HEK293T (cell line): ENCODE data around the gene IP6K2.

ENCODE experiments used
- ARNT ChIP-seq: fragments of 450-650 bp; IDR thresholded peaks from 2 replicates; pipeline ENCODE4 v1.6.1; 2017; ENCODE audit warnings: mild to moderate bottlenecking
- BHLHE40 ChIP-seq: fragments of 450-650 bp; IDR thresholded peaks from 2 replicates; pipeline ENCODE4 v1.6.1; 2016; ENCODE audit warnings: mild to moderate bottlenecking, moderate library complexity, borderline replicate concordance
- ELF4 ChIP-seq: fragments of 450-650 bp; IDR thresholded peaks from 2 replicates; pipeline ENCODE4 v1.6.1; 2017; ENCODE audit warnings: antibody characterized with exemption
- FOXA1 ChIP-seq: fragments of 450-650 bp; IDR thresholded peaks from 2 replicates; pipeline ENCODE4 v1.6.1; 2016; ENCODE audit warnings: mild to moderate bottlenecking
- FOXM1 ChIP-seq: fragments of 450-650 bp; IDR thresholded peaks from 2 replicates; pipeline ENCODE4 v1.6.1; 2017; ENCODE audit warnings: mild to moderate bottlenecking, borderline replicate concordance
- LEF1 ChIP-seq: fragments of 450-650 bp; IDR thresholded peaks from 2 replicates; pipeline ENCODE4 v1.6.1; 2017; ENCODE audit warnings: mild to moderate bottlenecking, borderline replicate concordance
- SUZ12 ChIP-seq: fragments of 450-650 bp; IDR thresholded peaks from 2 replicates; pipeline ENCODE4 v1.6.1; 2016; ENCODE audit warnings: mild to moderate bottlenecking
- TARDBP ChIP-seq: fragments of 450-650 bp; IDR thresholded peaks from 2 replicates; pipeline ENCODE4 v1.6.1; 2016

DNA sequence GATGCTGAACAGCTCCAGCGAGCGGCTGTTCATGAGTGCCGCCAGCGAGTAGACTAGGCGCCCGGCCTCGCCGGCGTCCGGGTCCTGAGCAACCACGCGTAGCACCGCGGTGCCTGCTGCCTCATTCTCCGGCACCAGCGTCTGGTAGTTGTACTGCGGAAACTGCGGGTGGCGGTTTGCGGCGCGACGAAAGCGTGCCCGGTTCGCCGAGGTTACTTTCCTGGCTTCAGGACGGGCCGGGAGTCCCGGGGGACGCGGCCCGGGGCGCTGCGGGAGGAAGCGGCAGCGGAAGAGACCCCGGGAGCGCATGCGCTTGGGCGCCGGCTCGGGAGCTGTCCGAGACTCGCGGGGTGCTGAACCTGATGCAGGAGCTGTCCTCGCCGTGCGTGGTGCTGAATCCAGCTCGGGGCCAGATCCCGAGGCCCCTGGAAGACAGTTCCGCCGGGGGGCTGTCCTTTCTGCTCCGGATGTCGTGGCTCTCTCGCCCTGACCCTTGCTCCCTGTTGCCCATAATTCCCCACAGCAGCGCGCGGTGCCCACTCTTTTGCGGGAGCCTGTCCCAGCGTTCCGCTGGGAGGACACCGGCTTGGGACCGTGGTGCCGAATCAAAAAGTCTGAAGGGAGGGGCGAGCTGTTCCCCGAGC is 55.4 kb downstream of the IP6K2 start:
- no peak for TF ChIP-seq FOXA1
- TF ChIP-seq TARDBP, result no peak
- TF ChIP-seq SUZ12, result no peak
- no peak for TF ChIP-seq FOXM1
- TF ChIP-seq LEF1, result no peak
- TF ChIP-seq ARNT, result no peak
- TF ChIP-seq BHLHE40, result no peak
- TF ChIP-seq ELF4, result no peak
